SK-N-SH (cell line): ENCODE measurements around the gene P2RY14.

Experiments used
- CTCF ChIP-seq: fragments of 200-600 bp; sonication (generic); IDR thresholded peaks from 2 replicates; pipeline ENCODE4 v1.6.1; 2017; ENCODE audit warnings: antibody characterized with exemption, mild to moderate bottlenecking, moderate library complexity
- EZH2phosphoT487 ChIP-seq: fragments of 200-600 bp; sonication (generic); IDR thresholded peaks from 2 replicates; pipeline ENCODE4 v1.6.1; 2017; ENCODE audit warnings: low read depth, mixed run types, mild to moderate bottlenecking, antibody characterized with exemption, moderate library complexity, borderline replicate concordance
- FOXM1 ChIP-seq: IDR thresholded peaks from 2 replicates; pipeline ENCODE4 v1.4.0; 2012; ENCODE audit warnings: low read depth, mild to moderate bottlenecking
- GABPA ChIP-seq: IDR thresholded peaks from 2 replicates; pipeline ENCODE4 v1.4.0; 2012; ENCODE audit warnings: low read depth, mild to moderate bottlenecking
- JUND ChIP-seq: IDR thresholded peaks from 2 replicates; pipeline ENCODE4 v1.4.0; 2012
- POLR2AphosphoS5 ChIP-seq: IDR thresholded peaks from 2 replicates; pipeline ENCODE4 v1.6.1; 2012; ENCODE audit warnings: low read depth, low read length
- RCOR1 ChIP-seq: fragments of 150-350 bp; IDR thresholded peaks from 2 replicates; pipeline ENCODE4 v1.6.1; 2017; ENCODE audit warnings: antibody characterized with exemption, low read length
- REST ChIP-seq: IDR thresholded peaks from 2 replicates; pipeline ENCODE4 v1.6.1; 2012; ENCODE audit warnings: mild to moderate bottlenecking, low read depth, low read length, moderate library complexity
- RFX5 ChIP-seq: IDR thresholded peaks from 2 replicates; pipeline ENCODE4 v1.6.1; 2012; ENCODE audit warnings: mild to moderate bottlenecking, improper control_type of control experiment, low read length
- SMC3 ChIP-seq: IDR thresholded peaks from 2 replicates; pipeline ENCODE4 v1.6.1; 2012; ENCODE audit warnings: low read depth, low read length, improper control_type of control experiment
- TAF1 ChIP-seq: IDR thresholded peaks from 2 replicates; pipeline ENCODE4 v1.6.1; 2012; ENCODE audit warnings: low read depth, mild to moderate bottlenecking, low read length, moderate library complexity, borderline replicate concordance
- USF2 ChIP-seq: fragments of 150-350 bp; IDR thresholded peaks from 2 replicates; pipeline ENCODE4 v1.6.1; 2017; ENCODE audit warnings: antibody characterized with exemption, low read length, low read depth, borderline replicate concordance
- YY1 ChIP-seq: IDR thresholded peaks from 2 replicates; pipeline ENCODE4 v1.4.0; 2012; ENCODE audit warnings: low read depth, mild to moderate bottlenecking

GRCh38 chr3:151307583-151308488 lies 29.5 kb upstream of the P2RY14 start:
- TF ChIP-seq JUND (peak; percentile 21; the same call in 1 of the 2 replicates), FOXM1 (no peak), REST (no peak), CTCF (no peak), POLR2AphosphoS5 (no peak), YY1 (no peak), RFX5 (no peak), RCOR1 (no peak), SMC3 (no peak), GABPA (no peak), TAF1 (no peak), EZH2phosphoT487 (no peak), USF2 (no peak)
